HG02885 (cell line): ENCODE measurements around the gene SMIM20.
"Not testable (repeated sequence)": the region's sequence is repeated elsewhere in the genome, so short reads cannot be mapped to it uniquely, and the experiment has no call there.

ENCODE experiments used
- ATAC-seq: cut with Tn5 transposase; IDR thresholded peaks from one replicate; pipeline ENCODE4 v1.9.1; 2021; ENCODE audit warnings: mild to moderate bottlenecking; ENCODE audit not compliant: unreplicated experiment, poor library complexity

SMIM20 gene

DNA sequence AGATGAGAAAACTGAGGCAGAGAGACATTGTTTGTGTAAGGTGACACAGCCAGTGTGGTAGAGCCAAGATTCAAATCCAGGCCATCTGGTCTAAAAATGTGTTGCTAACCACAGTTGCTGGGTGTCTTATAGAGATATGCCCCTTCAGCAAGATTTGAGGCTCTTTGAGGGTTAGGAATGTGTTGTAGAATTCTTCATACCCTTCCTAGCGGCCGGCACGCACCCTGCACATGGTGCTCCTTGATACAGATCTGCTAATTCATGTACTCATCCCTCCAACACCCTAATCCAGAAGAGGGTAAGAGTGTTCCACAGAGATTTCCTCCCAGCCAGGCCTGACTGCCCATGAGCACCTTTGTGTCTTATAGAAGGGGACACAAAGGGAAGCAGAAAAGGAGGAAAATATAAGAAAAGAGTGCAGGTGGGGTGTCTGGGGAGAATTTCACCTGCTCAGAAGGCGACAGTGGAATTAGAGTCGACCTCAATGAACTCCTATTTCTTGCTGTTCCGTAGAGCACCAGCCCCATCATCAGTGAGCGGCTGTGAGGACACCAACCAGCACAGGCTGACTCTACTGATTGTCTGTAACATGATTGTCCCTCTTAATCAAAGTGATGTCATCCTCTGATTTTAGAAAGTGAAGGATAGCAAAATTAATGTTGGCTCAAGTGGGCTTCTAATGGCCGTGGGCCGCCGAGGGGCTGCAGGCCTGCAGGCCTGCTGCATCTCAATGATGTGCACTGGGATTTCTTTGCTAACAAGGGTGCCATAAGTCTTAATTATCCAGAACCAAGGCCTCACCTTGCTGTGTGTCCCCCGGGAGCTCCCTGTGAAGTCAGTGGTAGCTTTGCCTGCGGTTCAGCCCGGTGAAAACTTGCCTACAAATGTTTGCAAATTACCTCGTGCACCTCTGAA is 24.2 kb upstream of the SMIM20 start:
- no peak for ATAC-seq

DNA sequence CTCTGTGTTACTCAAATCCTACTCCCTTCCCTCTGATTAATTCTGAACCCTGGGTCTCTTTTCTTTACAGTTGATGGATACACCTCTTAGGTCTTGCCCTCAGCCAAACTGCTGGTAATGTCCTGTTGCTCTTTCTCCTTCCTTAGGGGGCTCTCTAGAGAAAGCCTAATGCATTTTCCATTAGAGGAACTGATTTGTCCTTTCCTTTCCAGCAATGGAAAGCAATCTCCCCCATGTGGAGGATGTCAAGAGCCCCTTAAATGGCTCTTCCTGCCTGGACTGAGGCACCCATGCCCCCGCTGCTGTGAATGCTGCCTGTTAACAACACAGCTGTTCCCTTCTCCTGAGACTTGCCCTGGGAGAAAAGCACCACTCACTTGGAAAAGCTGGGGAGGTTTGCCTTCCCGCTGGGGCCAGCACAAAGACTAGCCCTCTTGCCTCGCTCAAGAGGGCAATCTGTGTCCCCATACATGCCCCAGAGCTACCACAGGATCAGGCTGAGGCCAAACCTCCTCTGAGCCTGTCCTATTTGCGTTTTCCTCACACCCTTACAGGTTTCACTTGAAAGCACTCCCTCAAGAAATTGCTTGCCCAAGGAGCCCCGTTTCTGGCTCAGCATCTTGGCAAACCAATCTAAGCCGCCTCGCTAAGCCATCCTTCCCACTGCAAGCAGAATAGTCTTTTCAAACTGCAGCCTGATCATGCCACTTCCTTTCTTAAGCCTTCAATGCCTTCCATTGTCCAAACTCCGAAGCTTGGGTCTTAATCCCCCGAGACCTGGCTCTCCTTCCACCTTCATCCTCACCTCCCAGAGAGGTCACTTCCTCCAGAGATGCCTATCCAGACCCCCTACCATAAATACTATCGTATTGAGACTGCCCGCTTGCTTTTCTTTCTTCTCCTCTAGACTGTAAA is 23.2 kb upstream of the SMIM20 start:
- no peak for ATAC-seq

DNA sequence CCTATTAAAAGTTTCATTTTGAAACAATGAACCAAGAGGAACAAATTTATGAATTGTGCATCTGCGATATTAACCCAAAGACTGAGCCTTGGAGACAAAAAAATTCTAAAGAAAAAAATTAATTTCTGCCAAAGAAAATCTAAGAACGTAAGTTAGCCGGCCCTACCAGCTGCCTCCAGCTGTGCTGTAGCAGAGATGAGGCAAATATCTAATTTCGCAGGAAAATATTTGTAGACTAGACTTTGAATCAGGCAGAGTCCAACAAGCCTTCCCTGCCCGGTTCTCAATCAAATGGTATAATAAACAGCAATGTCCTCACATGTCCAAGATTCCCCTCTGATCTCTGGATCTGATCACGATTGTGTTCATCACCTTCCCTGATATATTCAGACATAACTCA is 21.2 kb upstream of the SMIM20 start:
- ATAC-seq = no peak

DNA sequence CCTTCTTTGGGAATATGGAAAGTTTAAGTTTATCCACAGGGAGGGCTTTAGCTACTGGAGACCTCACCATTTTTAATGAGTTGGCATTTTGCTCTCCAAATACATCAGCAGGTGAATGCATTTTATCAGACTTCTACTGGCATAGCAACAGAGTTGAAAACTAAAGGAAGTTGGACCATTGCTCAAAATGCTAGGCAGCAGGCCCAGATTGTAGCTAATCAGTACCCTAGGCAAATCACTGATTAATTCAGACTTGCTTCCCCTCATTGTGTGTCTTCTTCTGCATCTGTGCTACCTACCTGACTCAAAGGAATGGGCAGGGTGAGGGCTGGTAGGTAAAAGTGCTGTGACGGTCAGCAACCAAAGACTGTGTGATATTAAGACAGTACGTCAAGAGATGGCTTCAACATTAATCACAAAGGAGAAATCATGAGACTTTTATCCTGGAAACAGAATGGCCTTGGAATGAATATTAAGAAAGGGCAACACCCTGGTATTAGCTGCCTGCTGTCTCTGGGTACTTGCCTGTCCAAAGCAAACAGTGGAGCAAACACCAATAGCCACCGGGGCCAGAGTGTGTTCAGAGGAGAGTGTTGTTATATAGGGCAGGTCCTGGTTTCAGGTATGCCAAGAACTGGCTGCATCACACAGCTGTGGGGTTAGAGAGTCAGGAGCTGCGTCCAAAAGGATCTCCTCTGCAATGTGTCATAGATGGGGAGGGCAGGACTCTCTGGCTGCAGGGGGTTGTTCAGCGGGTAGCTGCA is 17.1 kb upstream of the SMIM20 start:
- no peak for ATAC-seq

DNA sequence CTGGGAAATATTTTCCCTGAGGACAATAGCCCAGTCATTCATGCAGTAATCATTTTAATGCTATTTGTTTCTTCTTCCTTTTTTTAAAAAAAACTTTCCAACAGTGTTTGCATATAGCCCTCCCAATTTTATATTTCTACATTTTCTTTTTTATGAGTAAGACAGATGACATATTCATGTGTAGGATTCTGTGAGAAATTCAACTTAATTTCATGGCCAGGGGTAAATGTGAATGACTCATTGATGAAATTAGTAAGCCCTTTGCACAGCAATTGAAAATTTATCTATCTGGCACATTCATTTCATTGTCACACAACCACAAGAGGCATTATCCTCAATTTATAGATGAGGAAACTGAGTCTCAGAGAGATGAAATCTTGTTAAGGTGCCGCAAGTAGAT is 13.7 kb upstream of the SMIM20 start:
- ATAC-seq = no peak

DNA sequence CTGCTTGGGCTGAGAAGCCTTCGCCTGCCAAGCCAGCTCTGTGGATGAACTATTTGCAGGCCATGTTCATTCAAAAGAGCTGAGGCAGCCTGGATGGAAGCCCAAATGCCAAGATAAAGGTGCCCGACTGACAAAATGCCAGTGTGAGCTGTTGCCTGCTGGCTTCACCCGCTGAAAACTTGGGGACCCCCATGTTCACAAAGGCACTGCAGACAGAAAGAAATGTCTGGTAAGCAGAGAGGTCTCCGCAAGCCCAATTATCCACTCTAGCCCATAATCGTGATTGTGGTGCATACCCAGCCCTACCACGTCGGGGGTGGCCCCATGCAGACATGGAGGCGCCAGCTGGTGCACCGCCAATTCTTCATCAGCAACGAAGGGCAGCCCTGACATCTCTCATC is 13.0 kb upstream of the SMIM20 start:
- ATAC-seq = no peak

DNA sequence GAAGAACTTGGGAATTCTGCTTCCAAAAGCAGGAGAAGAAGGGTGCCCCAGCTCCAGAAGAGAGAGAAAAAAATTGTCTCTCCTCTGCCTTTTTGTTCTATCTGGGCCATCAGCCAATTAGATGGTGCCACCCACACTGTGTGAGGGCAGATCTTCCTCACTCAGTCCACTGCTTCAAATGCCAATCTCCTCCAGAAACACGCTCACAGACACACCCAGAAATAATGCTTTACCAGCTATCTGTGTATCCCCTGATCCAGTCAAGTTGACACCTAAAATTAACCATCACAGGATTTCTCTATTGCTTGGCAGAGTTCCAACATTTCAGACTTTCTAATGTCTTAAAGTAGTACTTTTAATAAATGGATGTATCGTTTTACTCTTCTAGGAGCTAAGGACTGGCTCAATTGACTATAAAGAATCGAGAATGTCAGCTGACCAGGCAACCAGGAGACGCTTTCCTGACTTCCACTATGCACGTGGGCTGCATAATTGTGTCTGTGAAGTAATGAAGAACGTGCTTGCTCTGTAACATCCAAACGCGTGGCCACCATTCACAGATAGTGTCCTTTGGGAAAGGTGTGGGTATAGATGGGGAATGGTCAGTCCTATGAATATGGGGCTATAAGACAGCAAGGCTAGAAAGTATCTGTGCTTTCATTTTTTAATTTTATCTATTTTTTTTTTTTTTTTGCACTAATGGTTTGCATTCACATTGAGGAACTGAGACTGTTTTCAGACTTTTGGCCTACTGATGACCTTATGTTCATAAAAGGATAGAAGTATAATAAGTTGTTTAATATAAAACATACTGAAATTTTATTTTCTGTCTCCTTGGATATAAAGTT is 9.9 kb upstream of the SMIM20 start:
- ATAC-seq = peak; percentile 57

DNA sequence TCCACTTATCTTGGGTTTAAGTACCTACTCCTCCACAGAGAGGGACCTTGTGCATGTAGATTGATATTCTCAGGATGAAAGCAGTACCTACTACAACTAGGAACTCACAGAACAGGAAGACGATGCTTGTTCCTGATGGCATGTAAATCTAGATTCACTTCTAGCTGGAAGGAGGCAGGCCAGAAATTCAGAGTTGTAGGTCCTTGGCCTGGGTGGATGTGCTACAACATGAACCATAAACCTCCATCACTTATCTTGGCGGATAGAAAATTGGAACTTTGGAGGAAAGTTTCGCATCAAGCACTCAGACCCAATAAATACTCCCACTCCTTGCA is 9.3 kb upstream of the SMIM20 start:
- ATAC-seq = peak; percentile 41

DNA sequence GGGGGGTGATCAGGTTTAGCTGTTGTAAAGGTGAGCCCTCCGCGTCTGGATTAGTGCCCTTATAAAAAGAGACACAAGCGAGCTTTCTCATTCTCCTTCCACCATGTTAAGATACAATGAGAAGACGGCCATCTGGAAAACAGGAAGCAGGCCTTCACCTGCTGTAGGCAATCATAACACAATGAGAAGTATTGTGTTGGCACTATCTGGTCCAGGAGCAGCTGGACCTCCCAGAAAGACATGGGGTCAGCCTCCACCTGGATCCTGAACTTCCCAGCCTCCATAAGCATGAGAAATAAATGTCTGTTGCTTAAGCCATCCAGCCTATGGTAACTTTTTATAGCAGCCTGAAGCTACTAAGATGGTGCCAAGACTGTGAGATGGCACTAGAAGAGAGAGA is 8.6 kb upstream of the SMIM20 start:
- no peak for ATAC-seq

DNA sequence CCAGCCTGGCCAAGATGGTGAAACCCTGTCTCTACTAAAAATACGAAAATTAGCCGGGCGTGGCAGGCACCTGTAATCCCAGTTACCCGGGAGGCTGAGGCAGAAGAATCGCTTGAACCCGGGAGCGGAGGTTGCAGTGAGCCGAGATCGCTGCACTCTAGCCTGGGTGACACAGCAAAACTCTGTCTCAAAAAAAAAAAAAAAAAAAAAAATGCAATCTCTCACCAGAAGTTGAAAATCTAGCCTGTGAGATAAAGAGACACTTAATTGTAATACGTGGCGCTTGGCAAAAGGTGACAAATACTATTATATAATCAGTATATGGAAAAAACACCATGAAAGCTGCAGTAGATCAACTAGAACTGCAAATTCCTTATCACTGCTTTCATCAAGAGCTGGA is 7.9 kb upstream of the SMIM20 start:
- ATAC-seq = not testable (repeated sequence)

DNA sequence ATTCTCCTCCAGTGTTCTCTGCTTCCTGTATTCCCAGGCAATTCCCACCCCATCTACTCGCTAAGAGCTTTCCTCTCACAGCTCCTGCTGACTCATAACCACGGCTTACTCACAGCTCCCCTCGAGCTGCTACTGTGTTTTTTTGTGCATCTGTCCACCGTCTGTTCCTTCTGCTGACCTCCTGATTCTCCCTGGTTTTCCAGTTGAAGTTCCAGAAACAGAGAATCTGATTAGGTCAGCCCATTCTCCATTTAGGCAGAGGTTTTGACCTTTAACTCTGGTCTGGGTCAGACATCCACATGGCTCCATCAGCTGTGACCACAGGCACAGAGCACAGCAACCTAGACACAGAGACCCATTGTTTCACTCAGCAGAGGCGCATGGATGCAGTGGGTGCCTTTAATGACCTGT is 5.5 kb upstream of the SMIM20 start:
- ATAC-seq = no peak

DNA sequence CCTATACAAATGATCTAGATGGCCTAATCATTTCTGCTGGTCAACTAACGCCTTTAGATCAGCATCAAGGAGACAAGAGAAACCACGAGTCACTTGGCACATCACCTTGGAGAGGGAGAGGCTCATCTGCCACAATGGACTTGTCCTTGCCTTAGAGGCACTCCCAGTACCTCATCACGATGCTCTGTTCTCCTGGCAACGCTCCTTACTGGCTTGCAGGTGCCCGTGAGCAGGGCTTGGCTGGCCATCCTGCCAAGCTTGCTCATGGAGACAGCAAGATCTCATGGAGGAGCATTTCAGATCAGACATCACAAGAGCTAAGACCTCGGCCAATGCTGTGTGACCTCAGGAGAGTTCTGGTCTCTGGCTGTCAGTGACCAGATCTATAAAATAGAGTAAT is 2.7 kb upstream of the SMIM20 start:
- no peak for ATAC-seq

DNA sequence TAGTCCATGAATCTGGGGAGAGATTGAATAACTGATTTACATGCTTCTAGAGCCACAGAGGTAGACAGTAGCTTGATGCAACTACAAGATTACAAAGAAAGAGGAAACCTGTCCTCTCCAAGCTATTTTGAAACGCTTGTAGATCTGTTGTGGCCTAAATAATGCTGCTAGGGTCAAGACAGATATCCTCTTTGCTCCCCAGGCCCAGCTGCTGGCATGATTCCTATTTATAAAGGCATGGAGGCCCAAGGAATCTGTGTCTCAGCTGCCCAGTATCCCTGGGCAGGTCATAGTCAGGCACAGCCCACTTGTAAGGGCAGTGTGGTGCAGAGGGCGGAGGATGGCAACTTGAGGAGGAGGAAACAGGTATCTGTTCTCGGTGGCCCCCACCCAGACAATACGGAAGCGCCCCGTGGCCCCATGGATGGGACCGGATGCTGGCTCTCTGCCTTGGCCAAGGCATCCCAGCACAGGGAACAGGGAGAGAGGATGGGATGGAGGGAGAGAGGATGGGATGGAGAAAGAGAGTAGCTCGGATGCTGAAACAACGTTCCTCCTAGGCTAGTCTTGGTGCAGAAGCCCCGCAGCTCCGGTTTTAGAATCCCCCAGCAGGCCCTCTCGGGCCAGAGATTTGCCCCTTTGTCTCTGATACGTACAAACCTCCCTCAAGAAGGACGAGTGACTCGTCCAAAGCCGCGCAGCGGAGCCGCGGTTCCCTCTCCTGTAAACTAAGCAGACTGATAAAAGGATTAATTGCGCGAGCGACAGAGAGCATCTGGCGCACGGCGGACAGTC is 767 bp upstream of the SMIM20 start:
- peak; percentile 30 for ATAC-seq

DNA sequence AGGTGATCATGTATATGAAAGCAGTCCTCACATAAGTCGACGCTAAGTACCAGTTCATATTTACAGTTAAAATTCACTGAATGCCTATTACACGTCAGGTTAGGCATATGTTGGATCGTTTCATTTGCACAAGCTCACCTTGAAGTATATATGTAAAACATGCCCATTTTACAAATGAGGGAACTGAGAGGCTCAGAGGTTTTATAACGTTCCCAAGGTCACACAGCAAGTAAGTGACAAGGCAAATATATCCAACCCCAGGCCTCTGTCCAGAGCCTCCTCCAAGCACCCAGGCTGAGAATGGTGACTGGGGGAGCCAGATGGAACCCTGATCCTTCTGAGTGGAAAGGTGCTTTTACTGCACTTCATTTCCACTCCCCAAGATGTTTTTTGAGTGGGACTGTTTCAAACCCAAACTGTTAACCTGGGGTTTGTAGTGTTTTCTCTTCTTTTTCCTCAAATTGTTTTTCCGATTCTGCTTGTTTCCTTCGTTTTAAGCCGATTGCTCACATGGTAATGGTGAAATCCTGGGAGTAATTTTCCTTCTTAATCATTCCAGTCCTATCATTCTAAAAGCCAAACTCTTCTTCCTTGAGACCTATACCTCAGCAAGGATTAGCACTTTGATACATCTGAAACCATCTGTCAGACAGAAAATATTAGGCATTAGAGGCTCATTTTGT is 791 bp downstream of the SMIM20 start:
- no peak for ATAC-seq

DNA sequence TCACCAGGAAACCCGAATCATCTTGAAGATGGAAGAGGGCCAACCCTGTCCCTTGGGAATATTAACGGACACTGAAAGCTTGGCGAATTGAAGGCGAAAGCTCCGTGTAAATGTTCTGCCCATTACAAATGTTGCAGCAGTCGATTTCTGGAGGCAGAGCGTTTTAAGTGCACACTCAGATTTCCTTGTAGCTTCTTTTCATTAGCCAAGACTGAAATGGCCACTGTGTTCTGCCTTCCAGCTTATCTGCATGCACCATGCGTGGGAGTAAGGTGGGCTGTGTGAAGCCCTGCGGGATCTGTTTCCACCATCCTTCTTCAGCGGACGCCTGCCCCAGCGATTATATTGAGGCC is 1.3 kb downstream of the SMIM20 start:
- ATAC-seq = no peak

DNA sequence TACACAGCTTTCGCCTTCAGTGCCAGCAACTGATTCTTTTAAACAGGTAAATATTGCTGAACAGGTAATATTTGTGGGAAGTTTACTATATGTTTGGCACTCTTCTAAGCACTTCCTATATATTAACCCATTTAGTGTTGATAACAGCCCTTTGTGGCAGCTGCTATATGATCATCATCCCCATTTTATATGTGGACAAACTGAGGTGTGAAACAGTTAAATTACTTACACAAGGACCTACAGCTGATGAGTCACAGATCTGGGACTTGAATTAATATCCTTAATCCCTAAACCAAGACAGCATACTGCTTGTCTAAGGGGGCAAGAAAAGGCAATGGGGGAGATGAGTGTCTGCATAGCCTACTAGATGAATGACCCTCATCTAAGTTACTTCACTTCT is 2.9 kb downstream of the SMIM20 start:
- no peak for ATAC-seq

DNA sequence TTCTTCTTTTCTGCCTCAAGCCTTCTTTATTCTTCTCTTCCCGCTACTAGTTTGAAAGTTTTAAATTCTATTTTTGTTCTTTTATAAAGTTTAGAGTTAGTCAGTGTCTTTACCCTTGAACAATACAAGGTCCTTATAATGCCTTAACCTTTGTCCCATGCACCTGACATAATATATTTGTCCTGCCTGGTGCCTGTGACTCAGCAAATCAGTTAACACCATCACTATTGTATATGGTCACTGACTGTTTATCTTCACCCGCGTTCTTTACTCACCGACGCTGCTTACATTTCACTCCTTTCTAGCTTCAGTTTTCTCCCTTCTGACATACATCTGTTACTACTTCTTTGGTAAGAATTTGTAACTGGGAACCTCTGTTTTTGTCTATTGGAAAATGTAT is 5.7 kb downstream of the SMIM20 start:
- no peak for ATAC-seq

DNA sequence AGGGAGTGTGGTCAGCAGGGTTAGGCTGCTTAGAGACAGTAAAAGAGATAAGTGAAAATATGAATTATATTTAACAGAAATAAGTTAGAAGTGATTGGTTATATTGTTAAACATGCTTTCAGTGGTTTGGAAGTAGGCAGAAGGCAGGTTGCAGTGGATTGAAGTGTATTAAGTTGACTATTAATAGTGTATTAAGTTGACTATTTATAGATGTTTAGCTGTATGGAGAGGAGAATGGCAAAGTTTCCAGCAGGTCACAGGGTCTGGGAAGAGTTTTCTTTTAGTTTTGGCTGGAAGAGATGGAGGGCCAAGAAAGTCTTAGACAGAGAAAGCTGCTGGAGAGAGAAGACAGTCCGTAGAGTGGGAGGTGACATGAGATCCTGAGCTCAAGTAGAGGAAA is 7.9 kb downstream of the SMIM20 start:
- no peak for ATAC-seq
